ENCODE data around the gene PSMG4. TPM values are rescaled to one million over a fixed set of nuclear protein-coding genes. Genes with fewer than 3 reads are reported as not detected.

PSMG4 gene
- polyA plus RNA-seq, 1 donor (not counting 4 experiments of a cell fraction or from before 2014, with no cell fraction given): 16.3 TPM

DNA sequence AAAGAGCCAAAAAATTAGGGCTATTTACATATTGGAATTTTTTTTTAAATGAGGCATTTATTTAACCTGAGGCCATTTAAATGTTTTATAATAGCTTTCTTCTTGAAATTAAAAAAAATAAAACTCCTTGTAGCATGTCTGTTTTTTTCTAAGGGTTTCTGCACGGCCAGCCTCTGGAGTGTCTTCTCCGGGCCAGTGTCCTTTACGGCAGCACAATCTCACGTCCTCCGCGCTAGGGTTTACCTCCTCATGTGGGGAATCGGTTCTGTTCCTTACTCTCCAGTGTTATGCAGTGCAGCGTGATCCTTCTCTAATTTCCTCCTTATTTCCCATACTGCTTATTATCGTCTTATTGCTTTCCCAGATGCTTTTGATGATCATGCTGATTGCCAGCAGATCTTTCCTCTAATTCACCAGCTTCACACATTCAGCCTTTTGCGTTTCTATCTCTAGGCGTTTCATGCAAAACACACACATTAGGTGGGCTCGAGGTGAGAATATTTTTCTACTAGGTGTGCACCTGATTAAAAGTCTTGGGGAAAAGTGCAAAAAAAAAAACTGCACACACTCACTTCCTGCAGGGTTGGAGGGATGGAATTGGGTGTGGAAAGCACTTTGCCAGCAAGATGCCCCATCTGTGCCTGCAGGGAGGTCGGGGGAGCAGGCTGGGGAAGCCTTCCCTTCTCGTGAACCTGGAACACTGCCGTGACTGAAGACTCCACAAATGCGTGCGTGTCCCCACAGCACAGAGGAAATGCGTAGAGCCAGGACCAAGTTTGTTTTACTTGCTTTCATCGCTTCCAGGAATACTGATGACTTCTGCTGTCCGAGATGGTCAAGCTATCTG lies 56.1 kb downstream of the PSMG4 start:
- H3K4me3 ChIP-seq (ENCODE audit: control insufficient read depth in 2 of 3, extremely low read depth in 1 of 3, insufficient read depth in 2 of 3, low read depth in 1 of 3, low read length in 3 of 3): no peak overlapping the region
- H3K4me1 ChIP-seq (ENCODE audit: control insufficient read depth, extremely low read depth, insufficient read depth, low read length): peaks cover 9% of the 10 kb centered on the region
- no peak overlapping the region for H3K4me2 ChIP-seq (ENCODE audit: control insufficient read depth, extremely low read depth, insufficient read depth, low read depth, low read length)
- H3K36me3 ChIP-seq (ENCODE audit: control insufficient read depth in 2 of 2, extremely low read depth in 1 of 2, insufficient read depth in 2 of 2, low read length in 2 of 2): peaks cover 0 to 2% of the 10 kb centered on the region in 2 experiments
- DNase-seq (ENCODE audit: low read depth, low spot score) (no peak), FAIRE-seq (no peak)
- no peak overlapping the region for H3K9ac ChIP-seq (ENCODE audit: control insufficient read depth, extremely low read depth, insufficient read depth, low read length)
- H3K9me3 ChIP-seq (ENCODE audit: control insufficient read depth, low read depth, low read length): no peaks in the 10 kb centered on the region
- H3K79me2 ChIP-seq (ENCODE audit: control insufficient read depth, insufficient read depth, low read length): no peaks in the 10 kb centered on the region
- H3K27me3 ChIP-seq (ENCODE audit: control insufficient read depth, extremely low read depth, insufficient read depth, low read length): no peaks in the 10 kb centered on the region
- no peaks in the 10 kb centered on the region for H3K9me1 ChIP-seq (ENCODE audit: control insufficient read depth, extremely low read depth, insufficient read depth, low read length)
- H3K27ac ChIP-seq (ENCODE audit: control insufficient read depth, insufficient read depth, low read length): no peak overlapping the region
- TF ChIP-seq, protein P1, sequence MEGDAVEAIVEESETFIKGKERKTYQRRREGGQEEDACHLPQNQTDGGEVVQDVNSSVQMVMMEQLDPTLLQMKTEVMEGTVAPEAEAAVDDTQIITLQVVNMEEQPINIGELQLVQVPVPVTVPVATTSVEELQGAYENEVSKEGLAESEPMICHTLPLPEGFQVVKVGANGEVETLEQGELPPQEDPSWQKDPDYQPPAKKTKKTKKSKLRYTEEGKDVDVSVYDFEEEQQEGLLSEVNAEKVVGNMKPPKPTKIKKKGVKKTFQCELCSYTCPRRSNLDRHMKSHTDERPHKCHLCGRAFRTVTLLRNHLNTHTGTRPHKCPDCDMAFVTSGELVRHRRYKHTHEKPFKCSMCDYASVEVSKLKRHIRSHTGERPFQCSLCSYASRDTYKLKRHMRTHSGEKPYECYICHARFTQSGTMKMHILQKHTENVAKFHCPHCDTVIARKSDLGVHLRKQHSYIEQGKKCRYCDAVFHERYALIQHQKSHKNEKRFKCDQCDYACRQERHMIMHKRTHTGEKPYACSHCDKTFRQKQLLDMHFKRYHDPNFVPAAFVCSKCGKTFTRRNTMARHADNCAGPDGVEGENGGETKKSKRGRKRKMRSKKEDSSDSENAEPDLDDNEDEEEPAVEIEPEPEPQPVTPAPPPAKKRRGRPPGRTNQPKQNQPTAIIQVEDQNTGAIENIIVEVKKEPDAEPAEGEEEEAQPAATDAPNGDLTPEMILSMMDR (optimal IDR thresholded peaks at IDR 0.05 in 1 of 3, IDR thresholded peaks at IDR 0.05 in 1 of 3, conservative IDR thresholded peaks at IDR 0.05 in 1 of 3; ENCODE audit: extremely low read depth in 1 of 3, insufficient read depth in 2 of 3, low read length in 3 of 3): no peak
- no peak for TF ChIP-seq EZH2 (IDR thresholded peaks at IDR 0.05; ENCODE audit: low read length)
- H4K20me1 ChIP-seq (ENCODE audit: control insufficient read depth, extremely low read depth, insufficient read depth, low read length): no peaks in the 10 kb centered on the region
- no peak overlapping the region for H2AFZ ChIP-seq (ENCODE audit: control insufficient read depth, low read length)
- dilution Hi-C loops (cut with MboI; ENCODE audit: extremely low pct_ligation_motif_present, low sequenced_read_pairs): no loop called here

DNA sequence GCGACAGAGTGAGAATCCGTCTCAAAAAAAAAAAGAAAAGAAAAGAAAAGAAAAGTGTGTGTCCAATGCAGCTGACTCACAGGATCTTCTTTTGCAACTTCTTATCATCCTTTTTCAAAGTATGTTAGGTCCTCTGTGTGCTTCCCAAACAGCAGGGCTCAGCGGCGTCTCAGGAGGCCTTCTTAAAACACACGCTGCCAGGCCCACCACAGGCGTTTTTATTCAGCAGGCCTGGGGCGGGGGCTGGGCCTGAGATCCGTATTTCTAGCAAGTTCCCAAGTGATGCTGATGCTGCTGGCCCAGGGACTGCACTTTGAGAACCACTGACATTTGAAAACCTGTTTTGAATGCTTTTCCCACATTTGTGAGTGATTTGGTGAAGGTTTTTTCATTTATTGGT lies 57.1 kb downstream of the PSMG4 start:
- Histone ChIP-seq H3K9me1 (ENCODE audit: control insufficient read depth, extremely low read depth, insufficient read depth, low read length) (no peaks in the 10 kb centered on the region), H3K9ac (ENCODE audit: control insufficient read depth, extremely low read depth, insufficient read depth, low read length) (no peak overlapping the region), H2AFZ (ENCODE audit: control insufficient read depth, low read length) (no peak overlapping the region), H3K27ac (ENCODE audit: control insufficient read depth, insufficient read depth, low read length) (no peak overlapping the region), H4K20me1 (ENCODE audit: control insufficient read depth, extremely low read depth, insufficient read depth, low read length) (no peaks in the 10 kb centered on the region), H3K79me2 (ENCODE audit: control insufficient read depth, insufficient read depth, low read length) (no peaks in the 10 kb centered on the region), H3K4me2 (ENCODE audit: control insufficient read depth, extremely low read depth, insufficient read depth, low read depth, low read length) (no peak overlapping the region), H3K9me3 (ENCODE audit: control insufficient read depth, low read depth, low read length) (no peaks in the 10 kb centered on the region), H3K4me1 (ENCODE audit: control insufficient read depth, extremely low read depth, insufficient read depth, low read length) (peaks cover 1% of the 10 kb centered on the region), H3K27me3 (ENCODE audit: control insufficient read depth, extremely low read depth, insufficient read depth, low read length) (no peaks in the 10 kb centered on the region), H3K4me3 (ENCODE audit: control insufficient read depth in 2 of 3, extremely low read depth in 1 of 3, insufficient read depth in 2 of 3, low read depth in 1 of 3, low read length in 3 of 3) (no peak overlapping the region), H3K36me3 (ENCODE audit: control insufficient read depth in 2 of 2, extremely low read depth in 1 of 2, insufficient read depth in 2 of 2, low read length in 2 of 2) (peaks cover 0 to 2% of the 10 kb centered on the region in 2 experiments)
- dilution Hi-C loops (cut with MboI; ENCODE audit: extremely low pct_ligation_motif_present, low sequenced_read_pairs): no loop called here
- no peak for TF ChIP-seq EZH2 (IDR thresholded peaks at IDR 0.05; ENCODE audit: low read length)
- TF ChIP-seq, protein P1 (optimal IDR thresholded peaks at IDR 0.05 in 1 of 3, IDR thresholded peaks at IDR 0.05 in 1 of 3, conservative IDR thresholded peaks at IDR 0.05 in 1 of 3; ENCODE audit: extremely low read depth in 1 of 3, insufficient read depth in 2 of 3, low read length in 3 of 3): no peak
- FAIRE-seq: no peak
- DNase-seq (ENCODE audit: low read depth, low spot score): no peak
